HG02840 (cell line): ENCODE results near the gene FHIT.

Experiments
- ATAC-seq: cut with Tn5 transposase; IDR thresholded peaks from one replicate; pipeline ENCODE4 v1.9.1; 2021; ENCODE audit warnings: mild to moderate bottlenecking, moderate library complexity, moderate number of reproducible peaks; ENCODE audit not compliant: unreplicated experiment, low FRiP score

Gene FHIT

GRCh38 chr3:61132062-61132461 lies 119.2 kb downstream of the FHIT start:
- ATAC-seq, result no peak

- no peak for ATAC-seq
Measured at GRCh38 chr3:61118830-61119229, 132.4 kb downstream of the FHIT start.

GRCh38 chr3:61117045-61117898 lies 134.0 kb downstream of the FHIT start:
- ATAC-seq, result no peak

DNA sequence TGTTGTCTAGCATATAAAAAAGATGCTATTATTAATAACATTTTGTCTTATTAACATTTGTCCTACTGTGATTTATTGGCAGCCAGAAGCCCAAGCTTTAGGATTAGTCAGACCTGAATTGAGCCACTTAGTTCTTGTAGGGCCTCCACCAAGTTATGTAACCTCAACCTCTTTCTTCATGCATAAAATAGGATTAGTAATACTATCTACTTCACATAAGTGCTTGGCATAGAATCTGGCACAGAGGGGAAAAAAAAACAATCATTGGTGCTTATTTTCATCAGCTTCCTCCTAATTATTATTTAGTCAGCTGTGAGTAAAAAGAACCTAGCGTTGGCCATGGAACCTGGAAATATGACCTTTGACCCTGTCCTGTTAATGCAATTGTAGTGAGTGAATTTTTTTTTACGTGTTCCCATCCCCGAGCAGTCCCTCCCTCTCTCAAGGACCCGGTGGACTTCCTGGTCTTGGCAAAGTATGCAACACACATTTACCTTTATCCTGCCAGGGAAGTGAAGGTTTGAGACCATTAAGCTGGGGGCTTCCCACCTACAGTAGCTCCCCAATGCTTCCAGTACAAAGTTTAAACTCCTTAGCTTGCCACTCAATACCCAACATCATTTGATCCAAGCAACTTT lies 136.8 kb downstream of the FHIT start:
- ATAC-seq, result no peak

DNA sequence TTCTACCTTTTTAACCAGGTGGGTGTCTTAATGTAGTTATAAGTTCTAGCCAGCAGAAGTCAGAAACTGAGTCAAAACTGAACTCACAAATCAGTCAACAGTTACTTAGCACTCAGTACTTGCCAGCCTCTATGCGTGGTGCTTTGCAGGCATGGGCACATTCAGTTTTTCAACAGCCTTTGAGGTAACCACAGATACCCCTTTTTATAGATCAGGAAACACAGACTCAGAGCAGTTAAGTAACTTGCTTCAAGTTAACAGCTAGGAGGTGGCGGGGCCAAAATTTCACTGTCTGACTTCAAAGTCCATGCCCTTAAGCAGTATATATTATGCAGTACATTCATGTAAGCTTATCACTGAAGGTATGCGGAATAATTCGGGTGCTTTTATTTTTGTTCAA lies 139.4 kb downstream of the FHIT start:
- no peak for ATAC-seq

- ATAC-seq, result no peak
Measured at GRCh38 chr3:61110576-61110975, 140.7 kb downstream of the FHIT start.

DNA sequence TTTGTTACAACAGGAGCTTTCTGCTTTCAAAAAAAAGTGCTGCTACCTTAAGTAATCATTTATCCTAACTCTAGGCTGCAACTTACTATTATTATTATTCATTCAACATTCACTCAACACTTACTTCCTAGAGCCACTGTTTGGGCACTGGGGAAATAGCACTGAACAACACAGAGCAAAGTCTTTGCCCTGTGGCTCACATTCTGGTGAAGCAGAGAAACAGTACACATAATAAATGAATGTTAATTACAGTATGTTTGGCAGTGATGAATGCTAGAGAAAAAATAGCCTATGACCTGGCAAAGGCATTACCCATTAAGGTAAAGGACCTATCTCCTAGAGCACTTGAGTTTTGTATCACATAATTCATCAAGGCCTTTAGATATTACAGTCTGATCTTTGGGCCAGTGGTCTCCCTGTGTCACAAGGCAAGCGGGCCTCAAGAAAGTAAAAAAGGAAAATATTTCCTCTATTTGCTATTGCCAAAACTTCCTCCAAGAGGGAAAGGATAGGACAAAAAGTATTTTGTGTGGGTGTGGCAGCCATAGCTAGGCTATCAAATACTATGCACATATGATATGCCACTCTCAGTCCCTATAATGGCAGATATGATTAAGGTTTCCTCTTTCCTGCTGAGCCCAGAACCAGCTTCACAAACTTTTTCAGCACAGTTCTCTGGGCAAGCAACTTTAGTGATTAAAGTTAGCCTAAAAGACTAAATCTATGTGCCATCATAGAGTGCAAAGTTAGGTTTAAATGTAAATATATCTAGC lies 142.8 kb downstream of the FHIT start:
- no peak for ATAC-seq

- ATAC-seq, result no peak
Measured at GRCh38 chr3:61094608-61095007, 156.6 kb downstream of the FHIT start.

- ATAC-seq, result no peak
Measured at GRCh38 chr3:61093364-61093763, 157.9 kb downstream of the FHIT start.

DNA sequence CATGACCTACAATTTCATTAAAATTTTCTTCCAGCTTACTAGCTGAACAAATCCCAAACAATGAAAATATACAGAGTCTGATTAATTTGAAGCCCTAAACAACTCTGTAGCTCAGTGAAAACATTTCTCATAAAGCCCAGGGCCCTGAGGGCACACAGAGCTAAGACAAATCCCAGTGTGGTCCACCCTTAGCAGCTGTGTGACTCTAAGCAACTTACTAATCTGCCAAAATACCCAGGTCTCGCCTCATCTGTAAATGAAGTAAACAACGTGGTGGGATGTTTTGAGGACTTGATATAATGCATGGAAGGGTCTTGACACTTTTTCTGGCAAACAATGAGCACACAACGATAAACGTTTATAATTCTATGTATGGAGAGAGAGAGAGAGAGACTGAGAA lies 158.4 kb downstream of the FHIT start:
- no peak for ATAC-seq

- no peak for ATAC-seq
Measured at GRCh38 chr3:61090389-61091169, 160.7 kb downstream of the FHIT start.

- no peak for ATAC-seq
Measured at GRCh38 chr3:61087465-61087864, 163.8 kb downstream of the FHIT start.

GRCh38 chr3:61081554-61081953 lies 169.7 kb downstream of the FHIT start:
- ATAC-seq, result no peak

- no peak for ATAC-seq
Measured at GRCh38 chr3:61080737-61081445, 170.4 kb downstream of the FHIT start.

DNA sequence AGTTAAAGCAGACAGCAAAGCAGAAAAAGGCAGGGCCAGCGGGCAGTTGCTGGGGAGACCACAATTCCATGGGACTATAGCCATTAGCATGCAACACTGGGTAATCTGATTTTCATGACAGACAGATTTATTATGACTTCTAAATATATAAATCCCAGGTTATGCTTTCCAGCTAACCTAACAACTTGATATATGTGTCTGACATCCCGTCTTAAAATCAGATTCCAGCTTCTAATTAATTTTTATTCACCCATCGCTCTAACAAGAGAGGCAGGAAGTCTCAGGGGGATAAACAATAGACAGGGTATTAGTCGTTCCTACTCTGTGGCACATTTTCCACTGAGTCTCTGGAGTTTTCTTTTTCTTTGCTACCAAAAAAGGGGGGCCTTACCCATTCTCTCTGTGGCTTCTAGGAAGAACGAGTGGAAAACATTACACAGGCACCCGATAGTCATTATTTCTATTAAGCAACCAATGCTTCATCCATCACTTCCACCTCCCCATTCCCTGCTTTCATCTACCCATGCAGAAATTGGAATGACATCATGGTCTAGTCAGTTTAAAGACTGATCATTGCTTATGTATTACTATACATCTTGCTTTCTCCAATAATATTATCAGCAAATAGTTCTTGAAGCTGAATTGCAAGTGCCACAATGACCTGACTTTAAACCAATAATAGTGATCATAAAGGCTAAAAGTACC lies 173.1 kb downstream of the FHIT start:
- ATAC-seq, result no peak

DNA sequence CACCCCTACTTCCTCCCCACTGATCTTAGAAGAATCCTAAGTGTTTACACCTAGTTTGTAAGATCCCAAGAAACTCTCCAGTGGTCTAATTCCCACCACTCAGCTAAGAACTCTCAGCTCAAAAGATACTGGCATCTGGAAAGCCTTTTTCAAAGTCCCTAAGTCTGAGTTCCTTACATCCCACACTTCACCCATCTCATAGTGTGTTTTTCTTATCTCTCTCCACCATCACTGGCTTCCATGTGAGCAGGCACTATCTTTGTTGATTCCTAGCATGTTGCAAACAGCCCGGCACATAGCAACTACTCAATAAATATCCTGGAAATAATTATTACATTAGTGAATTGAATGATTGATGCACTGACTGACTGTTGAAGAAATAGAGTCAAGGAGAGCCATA lies 173.7 kb downstream of the FHIT start:
- ATAC-seq, result no peak

DNA sequence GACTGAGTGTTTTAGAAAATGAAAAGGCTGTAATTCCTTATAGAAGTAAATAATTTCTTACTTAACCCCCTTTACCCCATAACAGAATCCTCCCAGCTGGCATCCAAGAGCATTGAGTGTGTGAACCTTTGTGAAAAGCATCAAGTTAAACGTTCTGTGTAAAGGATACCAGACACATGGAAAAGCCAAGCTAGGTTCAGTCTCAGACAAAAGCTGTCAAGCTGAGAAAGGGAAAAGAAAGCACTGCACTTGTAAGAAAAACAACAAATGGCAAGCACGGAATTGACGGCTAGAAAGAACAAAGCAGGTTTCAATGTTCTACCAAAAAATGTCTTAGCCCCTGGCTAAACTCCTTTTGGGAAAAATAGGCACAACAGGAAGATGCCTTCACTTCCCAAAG lies 176.5 kb downstream of the FHIT start:
- ATAC-seq, result no peak

DNA sequence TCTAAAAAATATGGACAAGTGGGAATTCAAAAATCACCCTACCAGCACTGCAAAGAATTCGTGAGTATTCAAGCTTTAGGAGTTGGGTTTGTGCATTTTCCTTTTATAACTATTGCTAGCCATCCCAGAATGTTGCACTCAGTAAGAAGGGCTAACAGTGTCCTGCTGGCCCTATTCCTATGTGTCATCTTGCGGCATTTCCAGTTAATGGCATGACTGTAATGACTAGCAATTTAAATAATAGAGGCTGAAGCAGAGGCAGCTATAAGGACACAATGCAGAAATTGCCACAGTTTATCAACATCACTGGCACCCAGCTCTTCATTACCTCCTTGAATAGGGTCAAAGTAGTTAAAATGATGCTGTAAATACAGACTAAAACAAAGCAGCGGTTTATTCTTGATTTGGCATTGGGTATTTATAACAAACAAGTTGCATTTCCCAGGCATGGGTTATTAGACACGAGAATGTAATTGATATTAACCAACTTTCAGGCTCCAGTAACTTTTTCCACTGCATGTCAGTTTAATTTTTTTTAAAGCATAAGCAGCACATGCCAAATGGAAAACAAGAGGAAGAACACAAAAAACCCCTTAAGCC lies 177.6 kb downstream of the FHIT start:
- no peak for ATAC-seq

GRCh38 chr3:61068084-61068483 lies 183.2 kb downstream of the FHIT start:
- ATAC-seq, result no peak
